Mesenchymal stem cell (in vitro differentiated cells and primary cell): ENCODE measurements around the gene SLC20A1.
A peak's percentile ranks its signal among the peaks of the same experiment; 100 is the strongest.

Experiments used
- DNase-seq: peaks from one replicate; pipeline ENCODE4 v3.0.0-alpha.2; 2013
- H2AFZ ChIP-seq: one replicate; pipeline ENCODE4 v1.6.1; 2013; ENCODE audit warnings: low read depth, mild to moderate bottlenecking, control low read depth, inconsistent platforms, low read length, moderate library complexity
- H2AK5ac ChIP-seq: 2 replicates; pipeline ENCODE4 v1.6.1; 2013; ENCODE audit warnings: low read length, moderate library complexity, mild to moderate bottlenecking, inconsistent platforms; ENCODE audit not compliant: severe bottlenecking
- H2BK120ac ChIP-seq: one replicate; pipeline ENCODE4 v1.6.1; 2013; ENCODE audit warnings: low read depth, mild to moderate bottlenecking, inconsistent platforms, low read length, moderate library complexity
- H2BK12ac ChIP-seq, 2 experiments: one replicate each; pipeline ENCODE4 v1.6.1; 2013; ENCODE audit warnings: inconsistent platforms in 2 of 2, low read length in 2 of 2, mild to moderate bottlenecking in 2 of 2, moderate library complexity in 2 of 2, control low read depth in 1 of 2
- H2BK15ac ChIP-seq: one replicate; pipeline ENCODE4 v1.6.1; 2013; ENCODE audit warnings: mild to moderate bottlenecking, low read depth, inconsistent platforms; ENCODE audit not compliant: poor library complexity, severe bottlenecking
- H2BK5ac ChIP-seq: 2 replicates; pipeline ENCODE4 v1.6.1; 2013; ENCODE audit warnings: low read depth, mild to moderate bottlenecking, low read length, control low read depth, inconsistent platforms; ENCODE audit not compliant: poor library complexity, severe bottlenecking
- H3K14ac ChIP-seq, 2 experiments: one replicate each; pipeline ENCODE4 v1.6.1; 2013; ENCODE audit warnings: inconsistent platforms in 2 of 2, low read length in 2 of 2, control low read depth in 1 of 2, mild to moderate bottlenecking in 1 of 2, moderate library complexity in 1 of 2
- H3K18ac ChIP-seq, 2 experiments: one replicate each; pipeline ENCODE4 v1.6.1; 2013; ENCODE audit warnings: inconsistent platforms in 2 of 2, low read length in 2 of 2, control low read depth in 1 of 2, low read depth in 1 of 2, mild to moderate bottlenecking in 1 of 2
- H3K23ac ChIP-seq, 2 experiments: one replicate each; pipeline ENCODE4 v1.6.1; 2013; ENCODE audit warnings: inconsistent platforms in 2 of 2, low read length in 2 of 2, mild to moderate bottlenecking in 2 of 2, moderate library complexity in 2 of 2, control low read depth in 1 of 2
- H3K27ac ChIP-seq: 2 replicates; pipeline ENCODE4 v1.5.1; 2013; ENCODE audit warnings: mild to moderate bottlenecking, moderate library complexity, low read length, control low read depth, inconsistent platforms; ENCODE audit not compliant: poor library complexity, severe bottlenecking
- H3K27me3 ChIP-seq, 2 experiments: 2 replicates each; pipeline versions ENCODE4 v1.6.1 to v1.7.0; 2013; ENCODE audit warnings: low read length in 2 of 2, mild to moderate bottlenecking in 2 of 2, moderate library complexity in 2 of 2, control low read depth in 1 of 2, inconsistent platforms in 1 of 2; ENCODE audit not compliant: control insufficient read depth in 1 of 2, insufficient read depth in 1 of 2
- H3K36me3 ChIP-seq, 2 experiments: 2 replicates each; pipeline versions ENCODE4 v1.6.1 to v1.7.0; 2013; ENCODE audit warnings: low read length in 2 of 2, control low read depth in 1 of 2, inconsistent platforms in 1 of 2, low read depth in 1 of 2, mild to moderate bottlenecking in 1 of 2; ENCODE audit not compliant: insufficient read depth in 2 of 2, control insufficient read depth in 1 of 2
- H3K4ac ChIP-seq, 2 experiments: one replicate each; pipeline ENCODE4 v1.6.1; 2013; ENCODE audit warnings: inconsistent platforms in 2 of 2, low read length in 2 of 2, mild to moderate bottlenecking in 2 of 2, moderate library complexity in 2 of 2, control low read depth in 1 of 2, low read depth in 1 of 2
- H3K4me1 ChIP-seq: 2 replicates; pipeline ENCODE4 v1.6.1; 2013; ENCODE audit warnings: low read depth, low read length, control low read depth; ENCODE audit not compliant: control insufficient read depth, insufficient read depth
- H3K4me2 ChIP-seq: 2 replicates; pipeline ENCODE4 v1.6.1; 2013; ENCODE audit warnings: low read length, mild to moderate bottlenecking, inconsistent platforms; ENCODE audit not compliant: poor library complexity, severe bottlenecking
- H3K4me3 ChIP-seq, 2 experiments: 2 replicates each; pipeline versions ENCODE4 v1.5.1 to v1.7.0; 2013; ENCODE audit warnings: low read length in 2 of 2, mild to moderate bottlenecking in 2 of 2, control low read depth in 1 of 2, low read depth in 1 of 2; ENCODE audit not compliant: insufficient read depth in 1 of 2
- H3K79me1 ChIP-seq: replicated peaks from 2 replicates; pipeline ENCODE4 v1.6.1; 2013; ENCODE audit warnings: mild to moderate bottlenecking, control low read depth, low read length, inconsistent platforms; ENCODE audit not compliant: poor library complexity, severe bottlenecking
- H3K9ac ChIP-seq: 2 replicates; pipeline ENCODE4 v1.7.0; 2013; ENCODE audit warnings: mild to moderate bottlenecking, low read length, moderate library complexity
- H3K9me3 ChIP-seq: 2 replicates; pipeline ENCODE4 v1.7.0; 2013; ENCODE audit warnings: mild to moderate bottlenecking, low read length; ENCODE audit not compliant: control insufficient read depth
- H4K8ac ChIP-seq: one replicate; pipeline ENCODE4 v1.6.1; 2013; ENCODE audit warnings: inconsistent platforms, mild to moderate bottlenecking, low read length, moderate library complexity
- H4K91ac ChIP-seq: one replicate; pipeline ENCODE4 v1.6.1; 2013; ENCODE audit warnings: mild to moderate bottlenecking, low read length, inconsistent platforms
- WGBS: methylation state at CpG from one replicate; pipeline ENCODE4 v1.1.7; 2013; ENCODE audit warnings: mixed read lengths; 5-methylcytosine and 5-hydroxymethylcytosine counted together

Gene SLC20A1

GRCh38 chr2:112712903-112713584 is 67.3 kb downstream of the SLC20A1 start:
- Histone ChIP-seq H3K27ac (no peak overlapping the region), H2BK120ac (no peak overlapping the region), H3K4me3 (no peak overlapping the region), H3K18ac (peak overlapping the region in 1 of 2 experiments; percentile 49), H2BK15ac (no peak overlapping the region), H2AFZ (no peak overlapping the region), H3K27me3 (peaks cover 0 to 3% of the 10 kb centered on the region in 2 experiments), H3K4me1 (no peaks in the 10 kb centered on the region), H3K4me2 (no peak overlapping the region), H3K4ac (no peak overlapping the region), H2BK12ac (no peak overlapping the region), H3K9ac (no peak overlapping the region), H4K91ac (no peak overlapping the region), H3K36me3 (no peaks in the 10 kb centered on the region), H3K9me3 (no peaks in the 10 kb centered on the region), H2AK5ac (no peak overlapping the region), H3K14ac (peak overlapping the region in 1 of 2 experiments; percentile 30), H2BK5ac (no peak overlapping the region), H3K79me1 (no peaks in the 10 kb centered on the region), H3K23ac (no peak overlapping the region), H4K8ac (no peak overlapping the region)
- DNase-seq: peak; percentile 65
- WGBS: 66% methylated on average over 17 of the region's 17 CpGs
